Measurements from ENCODE around the gene TTC12.

The TTC12 gene

GRCh38 chr11:113331441-113331840 is 17.1 kb downstream of the TTC12 start:
- H3K27ac Mint-ChIP-seq, result no peak overlapping the region
- H3K36me3 Mint-ChIP-seq (ENCODE audit: low read depth), result peaks cover 59% of the 10 kb centered on the region
- H3K9me3 Mint-ChIP-seq, result no peaks in the 10 kb centered on the region
- peaks cover 10% of the 10 kb centered on the region for H3K4me1 Mint-ChIP-seq (ENCODE audit: low read depth)
- H3K4me3 Mint-ChIP-seq, result no peak overlapping the region
- no peaks in the 10 kb centered on the region for H3K27me3 Mint-ChIP-seq

- Mint-ChIP-seq H3K36me3 (ENCODE audit: low read depth) (peaks cover 60% of the 10 kb centered on the region), H3K27me3 (no peaks in the 10 kb centered on the region), H3K4me3 (no peak overlapping the region)
Observed at GRCh38 chr11:113332023-113332422, 17.6 kb downstream of the TTC12 start.

GRCh38 chr11:113332638-113333329 is 18.4 kb downstream of the TTC12 start:
- H3K27ac Mint-ChIP-seq, result no peak overlapping the region
- H3K4me1 Mint-ChIP-seq (ENCODE audit: low read depth), result peaks cover 10% of the 10 kb centered on the region
- no peak overlapping the region for H3K4me3 Mint-ChIP-seq
- no peaks in the 10 kb centered on the region for H3K27me3 Mint-ChIP-seq
- no peaks in the 10 kb centered on the region for H3K9me3 Mint-ChIP-seq
- peaks cover 56% of the 10 kb centered on the region for H3K36me3 Mint-ChIP-seq (ENCODE audit: low read depth)

More at GRCh38 chr11:113332023-113332422, 17.6 kb downstream of the TTC12 start:
- Mint-ChIP-seq H3K4me1 (ENCODE audit: low read depth) (peaks cover 10% of the 10 kb centered on the region), H3K9me3 (no peaks in the 10 kb centered on the region), H3K27ac (no peak overlapping the region)

GRCh38 chr11:113334183-113334582 is 19.8 kb downstream of the TTC12 start:
- Mint-ChIP-seq H3K9me3 (no peaks in the 10 kb centered on the region), H3K27ac (no peak overlapping the region), H3K4me3 (no peak overlapping the region), H3K27me3 (no peaks in the 10 kb centered on the region), H3K4me1 (ENCODE audit: low read depth) (peaks cover 10% of the 10 kb centered on the region), H3K36me3 (ENCODE audit: low read depth) (peaks cover 55% of the 10 kb centered on the region)

GRCh38 chr11:113338730-113339129 is 24.3 kb downstream of the TTC12 start:
- H3K4me1 Mint-ChIP-seq (ENCODE audit: low read depth), result no peaks in the 10 kb centered on the region
- H3K4me3 Mint-ChIP-seq, result no peak overlapping the region
- H3K27me3 Mint-ChIP-seq, result no peaks in the 10 kb centered on the region
- H3K9me3 Mint-ChIP-seq, result no peaks in the 10 kb centered on the region
- peaks cover 60% of the 10 kb centered on the region for H3K36me3 Mint-ChIP-seq (ENCODE audit: low read depth)
- no peak overlapping the region for H3K27ac Mint-ChIP-seq

- no peaks in the 10 kb centered on the region for H3K4me1 Mint-ChIP-seq (ENCODE audit: low read depth)
- H3K27ac Mint-ChIP-seq, result no peak overlapping the region
- no peaks in the 10 kb centered on the region for H3K27me3 Mint-ChIP-seq
- H3K4me3 Mint-ChIP-seq, result no peak overlapping the region
- no peaks in the 10 kb centered on the region for H3K9me3 Mint-ChIP-seq
- H3K36me3 Mint-ChIP-seq (ENCODE audit: low read depth), result peaks cover 61% of the 10 kb centered on the region
Observed at GRCh38 chr11:113339929-113340589, 25.7 kb downstream of the TTC12 start.

GRCh38 chr11:113341388-113342165 is 27.2 kb downstream of the TTC12 start:
- Mint-ChIP-seq H3K27ac (no peak overlapping the region), H3K4me3 (no peak overlapping the region), H3K27me3 (no peaks in the 10 kb centered on the region), H3K4me1 (ENCODE audit: low read depth) (no peaks in the 10 kb centered on the region), H3K36me3 (ENCODE audit: low read depth) (peaks cover 47% of the 10 kb centered on the region), H3K9me3 (no peaks in the 10 kb centered on the region)

- Mint-ChIP-seq H3K9me3 (no peaks in the 10 kb centered on the region), H3K27me3 (no peaks in the 10 kb centered on the region), H3K36me3 (ENCODE audit: low read depth) (peaks cover 31% of the 10 kb centered on the region), H3K4me3 (no peak overlapping the region), H3K4me1 (ENCODE audit: low read depth) (no peaks in the 10 kb centered on the region), H3K27ac (no peak overlapping the region)
Observed at GRCh38 chr11:113345978-113346377, 31.6 kb downstream of the TTC12 start.

GRCh38 chr11:113349528-113349927 is 35.1 kb downstream of the TTC12 start:
- peaks cover 38% of the 10 kb centered on the region for H3K36me3 Mint-ChIP-seq (ENCODE audit: low read depth)
- no peaks in the 10 kb centered on the region for H3K4me1 Mint-ChIP-seq (ENCODE audit: low read depth)
- H3K27me3 Mint-ChIP-seq, result no peaks in the 10 kb centered on the region
- H3K9me3 Mint-ChIP-seq, result peaks cover 6% of the 10 kb centered on the region
- no peak overlapping the region for H3K4me3 Mint-ChIP-seq
- no peak overlapping the region for H3K27ac Mint-ChIP-seq

- Mint-ChIP-seq H3K9me3 (peaks cover 6% of the 10 kb centered on the region), H3K4me3 (no peak overlapping the region), H3K27me3 (no peaks in the 10 kb centered on the region), H3K27ac (no peak overlapping the region), H3K36me3 (ENCODE audit: low read depth) (peaks cover 45% of the 10 kb centered on the region), H3K4me1 (ENCODE audit: low read depth) (no peaks in the 10 kb centered on the region)
Observed at GRCh38 chr11:113350336-113351067, 36.1 kb downstream of the TTC12 start.

GRCh38 chr11:113351068-113351450 is 36.7 kb downstream of the TTC12 start:
- Mint-ChIP-seq H3K27me3 (no peaks in the 10 kb centered on the region), H3K4me3 (no peak overlapping the region), H3K36me3 (ENCODE audit: low read depth) (peaks cover 50% of the 10 kb centered on the region), H3K9me3 (peaks cover 10% of the 10 kb centered on the region), H3K4me1 (ENCODE audit: low read depth) (no peaks in the 10 kb centered on the region), H3K27ac (no peak overlapping the region)

- peaks cover 13% of the 10 kb centered on the region for H3K9me3 Mint-ChIP-seq
- H3K27me3 Mint-ChIP-seq, result no peaks in the 10 kb centered on the region
- H3K4me1 Mint-ChIP-seq (ENCODE audit: low read depth), result no peaks in the 10 kb centered on the region
- peaks cover 55% of the 10 kb centered on the region for H3K36me3 Mint-ChIP-seq (ENCODE audit: low read depth)
- H3K4me3 Mint-ChIP-seq, result no peak overlapping the region
- H3K27ac Mint-ChIP-seq, result no peak overlapping the region
Observed at GRCh38 chr11:113351480-113351879, 37.1 kb downstream of the TTC12 start.

- Mint-ChIP-seq H3K27ac (no peak overlapping the region), H3K36me3 (ENCODE audit: low read depth) (peaks cover 85% of the 10 kb centered on the region), H3K9me3 (peaks cover 13% of the 10 kb centered on the region), H3K4me3 (no peak overlapping the region), H3K27me3 (no peaks in the 10 kb centered on the region), H3K4me1 (ENCODE audit: low read depth) (no peaks in the 10 kb centered on the region)
Observed at GRCh38 chr11:113356203-113356602, 41.8 kb downstream of the TTC12 start.

GRCh38 chr11:113363406-113363805 is 49.0 kb downstream of the TTC12 start:
- H3K36me3 Mint-ChIP-seq (ENCODE audit: low read depth), result peaks cover 43% of the 10 kb centered on the region
- no peak overlapping the region for H3K27ac Mint-ChIP-seq
- peaks cover 16% of the 10 kb centered on the region for H3K4me1 Mint-ChIP-seq (ENCODE audit: low read depth)
- H3K27me3 Mint-ChIP-seq, result no peaks in the 10 kb centered on the region
- H3K9me3 Mint-ChIP-seq, result no peaks in the 10 kb centered on the region
- no peak overlapping the region for H3K4me3 Mint-ChIP-seq
